Panc1 (cell line): ENCODE data around the gene OLFML2B. TPM values are rescaled to one million over a fixed set of nuclear protein-coding genes. Genes with fewer than 3 reads are reported as not detected.

Source experiments
- ATAC-seq: fragments of 200-7000 bp; cut with Tn5 transposase; 2 replicates; pipeline ENCODE4 v1.9.1; 2020; ENCODE audit warnings: mild to moderate bottlenecking, moderate library complexity
- BruUV-seq: library from RNA; stranded (reverse); fragments of 400-500 nt; replicated peaks from 2 replicates; lab custom pipeline; 2021; lab: Mats Ljungman, UMichigan
- CTCF ChIA-PET: fragments of 300-600 bp; sonication (Branson Sonifier 250); formaldehyde crosslinking; loops from one replicate; lab custom pipeline; 2022; ENCODE audit warnings: antibody characterized with exemption; lab: Charles Lee
- POLR2A ChIA-PET: fragments of 300-600 bp; sonication (Branson Sonifier 250); formaldehyde crosslinking; loops from one replicate; lab custom pipeline; 2022; ENCODE audit warnings: antibody characterized with exemption; lab: Charles Lee
- DNase-seq: peaks from one replicate; pipeline ENCODE4 v3.0.0-alpha.2; 2010; ENCODE audit warnings: low read depth, low spot score
- H3K27ac ChIP-seq: 2 replicates; pipeline ENCODE4 v1.5.1; 2011; ENCODE audit warnings: mild to moderate bottlenecking, low read length, inconsistent platforms
- H3K27me3 ChIP-seq: fragments of 200-500 bp; sonication (Bioruptor generic); 2 replicates; pipeline ENCODE4 v1.6.0; 2014; ENCODE audit warnings: low read length, inconsistent platforms; ENCODE audit not compliant: control insufficient read depth, insufficient read depth
- H3K36me3 ChIP-seq: fragments of 200-500 bp; sonication (Bioruptor generic); 2 replicates; pipeline ENCODE4 v1.5.1; 2014; ENCODE audit warnings: inconsistent platforms, mild to moderate bottlenecking, low read length, moderate library complexity; ENCODE audit not compliant: control insufficient read depth, insufficient read depth
- H3K4me1 ChIP-seq: 2 replicates; pipeline ENCODE4 v1.5.1; 2011; ENCODE audit warnings: inconsistent platforms, mild to moderate bottlenecking, low read length, moderate library complexity; ENCODE audit not compliant: control insufficient read depth, insufficient read depth
- H3K4me3 ChIP-seq, 2 experiments: 2 replicates each; pipeline ENCODE4 v1.5.1; 2011 to 2012; ENCODE audit warnings: low read depth in 2 of 2, low read length in 2 of 2, mild to moderate bottlenecking in 2 of 2, inconsistent platforms in 1 of 2, moderate library complexity in 1 of 2
- H3K9me3 ChIP-seq: fragments of 200-500 bp; sonication (Bioruptor generic); 2 replicates; pipeline ENCODE4 v1.5.1; 2014; ENCODE audit warnings: low read depth, mild to moderate bottlenecking, inconsistent platforms, low read length, moderate library complexity; ENCODE audit not compliant: control insufficient read depth, insufficient read depth
- CTCF ChIP-seq: fragments of 450-650 bp; IDR thresholded peaks from 2 replicates; pipeline ENCODE4 v1.5.1; 2017; ENCODE audit warnings: mild to moderate bottlenecking
- POLR2AphosphoS5 ChIP-seq: IDR thresholded peaks from 2 replicates; pipeline ENCODE4 v1.6.1; 2012; ENCODE audit warnings: mild to moderate bottlenecking, low read depth, low read length, moderate library complexity
- SIN3A ChIP-seq: IDR thresholded peaks from 2 replicates; pipeline ENCODE4 v1.6.1; 2012; ENCODE audit warnings: low read depth, mild to moderate bottlenecking, low read length, moderate library complexity, borderline replicate concordance; ENCODE audit not compliant: insufficient read depth
- TCF7L2 ChIP-seq: IDR thresholded peaks from 2 replicates; pipeline ENCODE4 v1.6.1; 2011; ENCODE audit warnings: mild to moderate bottlenecking, low read depth, low read length, inconsistent platforms
- in situ Hi-C: cut with HindIII; loops from 2 replicates; pipeline ENCODE4 v1.10.0; 2016; ENCODE audit warnings: low sequenced_read_pairs, low pct_unique_long_range_greater_than_20kb
- intact Hi-C: fragments of 100-400 bp; cut with micrococcal nuclease; formaldehyde crosslinking; loops from one replicate; pipeline ENCODE4 v1.10.0; 2022; ENCODE audit not compliant: unreplicated experiment
- total RNA-seq: library from RNA; stranded (reverse); gene quantifications from one replicate; pipeline ENCODE4 v1.2.1, GENCODE V29; 2021; ENCODE audit not compliant: unreplicated experiment
- TF ChIP-seq, protein P1 (sequence below), 2 experiments: IDR thresholded peaks; 2 replicates each; pipeline ENCODE4 v1.6.1; 2011 to 2012; ENCODE audit warnings: low read depth in 2 of 2, control low read depth in 1 of 2, low read length in 1 of 2, mild to moderate bottlenecking in 1 of 2, moderate library complexity in 1 of 2; ENCODE audit not compliant: insufficient read depth in 1 of 2

The OLFML2B gene
- total RNA-seq, 1 experiment from 2014 or later, result 1.5 TPM

- no peak for ATAC-seq
- DNase-seq, result no peak
- Histone ChIP-seq H3K36me3 (no peaks in the 10 kb centered on the region), H3K9me3 (no peaks in the 10 kb centered on the region), H3K27ac (no peak overlapping the region), H3K27me3 (no peaks in the 10 kb centered on the region), H3K4me1 (peaks cover 7% of the 10 kb centered on the region), H3K4me3 (no peak overlapping the region)
- TF ChIP-seq POLR2AphosphoS5 (no peak), SIN3A (no peak), CTCF (no peak), TCF7L2 (no peak)
- TF ChIP-seq, protein P1, sequence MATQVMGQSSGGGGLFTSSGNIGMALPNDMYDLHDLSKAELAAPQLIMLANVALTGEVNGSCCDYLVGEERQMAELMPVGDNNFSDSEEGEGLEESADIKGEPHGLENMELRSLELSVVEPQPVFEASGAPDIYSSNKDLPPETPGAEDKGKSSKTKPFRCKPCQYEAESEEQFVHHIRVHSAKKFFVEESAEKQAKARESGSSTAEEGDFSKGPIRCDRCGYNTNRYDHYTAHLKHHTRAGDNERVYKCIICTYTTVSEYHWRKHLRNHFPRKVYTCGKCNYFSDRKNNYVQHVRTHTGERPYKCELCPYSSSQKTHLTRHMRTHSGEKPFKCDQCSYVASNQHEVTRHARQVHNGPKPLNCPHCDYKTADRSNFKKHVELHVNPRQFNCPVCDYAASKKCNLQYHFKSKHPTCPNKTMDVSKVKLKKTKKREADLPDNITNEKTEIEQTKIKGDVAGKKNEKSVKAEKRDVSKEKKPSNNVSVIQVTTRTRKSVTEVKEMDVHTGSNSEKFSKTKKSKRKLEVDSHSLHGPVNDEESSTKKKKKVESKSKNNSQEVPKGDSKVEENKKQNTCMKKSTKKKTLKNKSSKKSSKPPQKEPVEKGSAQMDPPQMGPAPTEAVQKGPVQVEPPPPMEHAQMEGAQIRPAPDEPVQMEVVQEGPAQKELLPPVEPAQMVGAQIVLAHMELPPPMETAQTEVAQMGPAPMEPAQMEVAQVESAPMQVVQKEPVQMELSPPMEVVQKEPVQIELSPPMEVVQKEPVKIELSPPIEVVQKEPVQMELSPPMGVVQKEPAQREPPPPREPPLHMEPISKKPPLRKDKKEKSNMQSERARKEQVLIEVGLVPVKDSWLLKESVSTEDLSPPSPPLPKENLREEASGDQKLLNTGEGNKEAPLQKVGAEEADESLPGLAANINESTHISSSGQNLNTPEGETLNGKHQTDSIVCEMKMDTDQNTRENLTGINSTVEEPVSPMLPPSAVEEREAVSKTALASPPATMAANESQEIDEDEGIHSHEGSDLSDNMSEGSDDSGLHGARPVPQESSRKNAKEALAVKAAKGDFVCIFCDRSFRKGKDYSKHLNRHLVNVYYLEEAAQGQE (IDR thresholded peaks at IDR 0.05; ENCODE audit: insufficient read depth in 1 of 2, low read depth in 2 of 2, low read length in 1 of 2), result no peak
- ChIA-PET POLR2A (no interaction called here), CTCF (no interaction called here)
- intact Hi-C loops, result no loop called here
- in situ Hi-C loops, result no loop called here
- BruUV-seq, result no TSS peak
These were observed 65.2 kb downstream of the OLFML2B start for GRCh38 chr1:161958425-161958824.

DNA sequence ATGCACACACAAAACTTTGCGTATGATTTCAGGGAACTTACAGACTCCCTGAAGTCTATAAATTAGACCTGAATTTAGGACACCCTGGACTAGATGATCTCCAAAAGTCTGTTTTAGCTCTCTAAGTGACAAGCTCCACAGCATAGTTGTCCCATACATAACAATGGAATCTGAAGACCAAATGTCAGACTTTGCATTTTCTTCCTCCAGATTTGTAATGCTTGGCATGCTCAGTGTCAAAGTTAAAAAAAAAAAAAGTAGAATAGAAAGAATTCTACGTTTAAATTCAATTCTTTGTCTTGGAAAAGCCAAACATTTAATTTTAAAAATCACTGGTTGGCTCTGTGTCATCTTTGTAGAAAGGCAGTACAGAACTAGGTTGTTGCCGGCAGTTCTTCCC lies 66.7 kb downstream of the OLFML2B start:
- Histone ChIP-seq H3K9me3 (no peaks in the 10 kb centered on the region), H3K36me3 (no peaks in the 10 kb centered on the region), H3K27ac (no peak overlapping the region), H3K27me3 (no peaks in the 10 kb centered on the region), H3K4me3 (no peak overlapping the region), H3K4me1 (peaks cover 2% of the 10 kb centered on the region)
- ChIA-PET POLR2A (no interaction called here), CTCF (no interaction called here)
- ATAC-seq, result no peak
- no peak for TF ChIP-seq SIN3A
- no peak for TF ChIP-seq CTCF
- intact Hi-C loops (no loop called here), in situ Hi-C loops (no loop called here)
- no TSS peak for BruUV-seq
- DNase-seq, result no peak
